Measurements from ENCODE around the gene C2orf68.
"Not testable (repeated sequence)": the region's sequence is repeated elsewhere in the genome, so short reads cannot be mapped to it uniquely, and the experiment has no call there.

Gene C2orf68

DNA sequence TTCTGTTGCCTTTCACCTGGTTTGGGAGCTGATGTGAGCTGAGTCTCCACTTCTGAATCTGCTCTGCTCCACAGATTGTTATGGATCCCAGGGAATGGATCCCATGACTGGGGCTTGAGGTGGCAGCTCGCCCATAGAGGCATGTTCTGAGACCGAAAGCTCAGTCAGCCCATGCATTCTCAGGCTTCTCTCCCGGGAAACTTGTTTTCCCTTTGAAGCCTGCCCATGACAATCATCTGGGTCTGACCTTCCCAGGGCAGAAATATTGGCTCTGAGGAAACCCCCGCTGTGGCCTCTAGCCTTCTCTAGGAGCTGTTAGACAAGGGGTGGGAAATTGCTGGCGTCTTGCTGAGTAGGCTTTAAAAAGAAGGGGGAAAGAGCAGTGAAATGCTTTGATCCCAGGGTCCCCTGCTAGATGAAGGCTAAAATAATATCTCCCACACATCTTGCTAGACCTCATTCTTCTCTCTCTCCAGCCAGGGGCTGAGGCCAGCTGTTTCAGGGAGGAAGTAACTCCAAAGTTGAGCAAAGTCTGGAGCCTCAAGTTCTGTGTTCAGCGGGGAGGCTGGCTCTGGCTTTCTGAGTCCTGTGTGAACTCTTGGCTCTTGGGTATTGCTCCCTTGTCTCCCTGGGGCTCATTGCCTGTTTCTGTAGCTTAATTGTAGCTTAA lies 32.5 kb downstream of the C2orf68 start:
- DNase-seq (ENCODE audit: low read depth): no peak

DNA sequence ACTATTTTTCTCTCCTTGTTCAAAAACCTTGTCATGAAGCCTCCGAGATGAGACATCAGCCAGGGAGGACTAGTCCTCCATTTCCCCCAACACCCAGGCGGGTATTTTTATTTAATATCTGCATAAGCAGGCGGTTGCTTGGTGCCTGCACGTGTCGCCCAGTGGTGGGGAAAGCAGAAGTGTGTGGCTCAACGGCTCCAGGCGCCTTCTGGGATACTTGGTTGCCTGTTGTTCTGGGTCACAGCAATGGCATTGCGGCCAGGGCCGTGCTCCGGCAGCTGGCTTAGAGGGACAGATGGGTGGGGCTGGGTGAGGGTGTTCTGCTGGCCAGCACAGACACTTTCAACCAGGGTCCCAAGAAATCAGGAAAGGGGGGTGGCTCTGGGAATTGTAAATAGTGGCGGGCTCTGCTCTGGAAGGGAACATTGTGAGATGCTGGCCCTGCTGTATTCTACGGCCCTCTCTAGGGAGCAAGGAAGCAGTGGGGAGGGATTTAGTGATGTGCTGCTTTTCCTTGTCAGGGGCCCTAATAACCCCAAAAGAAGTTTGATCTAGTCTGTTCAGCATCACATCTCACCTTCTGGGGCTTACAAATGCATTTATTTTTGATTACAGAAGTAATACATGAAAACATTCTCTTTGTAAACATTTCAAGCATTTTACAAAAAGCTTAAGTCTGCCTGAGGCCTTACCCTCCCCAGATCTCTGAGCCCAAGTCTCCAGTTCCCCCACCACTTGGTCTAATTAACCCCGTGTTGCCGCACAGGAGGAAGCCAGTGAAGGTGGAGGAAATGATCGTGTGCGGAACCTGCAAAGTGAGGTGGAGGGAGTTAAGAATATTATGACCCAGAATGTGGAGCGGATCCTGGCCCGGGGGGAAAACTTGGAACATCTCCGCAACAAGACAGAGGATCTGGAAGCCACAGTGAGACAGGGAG lies 33.4 kb downstream of the C2orf68 start:
- DNase-seq (ENCODE audit: low read depth): no peak

DNA sequence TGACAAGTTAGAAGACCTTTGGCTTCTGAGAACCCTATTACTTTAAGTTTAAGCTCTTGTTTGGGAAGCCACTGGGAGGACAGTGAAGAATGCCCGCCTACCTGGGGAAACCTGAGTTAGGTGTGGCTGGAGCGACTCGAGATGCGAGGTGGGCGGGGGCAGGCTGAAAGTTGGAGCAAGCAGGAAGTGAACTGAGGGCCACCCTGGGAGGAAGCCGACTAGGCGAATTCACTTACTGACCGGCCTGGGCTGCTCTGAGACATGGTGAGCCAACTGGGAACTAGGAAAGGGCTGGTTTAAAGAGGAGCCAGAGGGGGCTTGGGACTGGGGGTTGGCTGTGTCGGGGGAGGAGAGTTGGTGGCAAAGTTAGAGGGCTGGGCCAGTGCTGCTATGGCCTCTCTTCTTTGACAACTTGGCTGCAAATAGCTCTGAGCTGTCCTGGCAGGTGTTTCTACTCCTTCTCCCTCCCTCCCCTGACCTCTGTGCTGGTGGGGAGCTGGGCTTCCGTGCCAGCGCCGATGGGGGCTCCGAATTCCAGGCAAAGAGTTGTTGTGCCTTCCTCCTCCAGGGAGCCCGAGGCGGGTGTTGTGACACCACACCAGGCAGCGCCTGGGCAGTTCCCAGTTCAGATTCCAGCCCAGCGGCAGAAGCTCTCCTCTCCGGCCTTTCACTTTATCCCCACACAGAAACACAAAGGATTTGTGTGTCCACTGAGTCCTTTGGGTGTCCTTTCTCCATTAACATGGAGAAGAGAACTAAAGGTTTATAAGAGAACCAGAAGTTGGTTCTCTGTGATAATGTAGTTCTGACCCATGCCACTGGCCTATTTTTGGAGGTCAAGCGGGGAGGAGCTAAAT lies 34.3 kb downstream of the C2orf68 start, which contains the start of gene VAMP8:
Gene VAMP8, plus strand, starts transcription at position 201 of the 857 bp plus-strand sequence. Its CDS starts 61 bp downstream, at position 262.
- no peak for DNase-seq (ENCODE audit: low read depth)

DNA sequence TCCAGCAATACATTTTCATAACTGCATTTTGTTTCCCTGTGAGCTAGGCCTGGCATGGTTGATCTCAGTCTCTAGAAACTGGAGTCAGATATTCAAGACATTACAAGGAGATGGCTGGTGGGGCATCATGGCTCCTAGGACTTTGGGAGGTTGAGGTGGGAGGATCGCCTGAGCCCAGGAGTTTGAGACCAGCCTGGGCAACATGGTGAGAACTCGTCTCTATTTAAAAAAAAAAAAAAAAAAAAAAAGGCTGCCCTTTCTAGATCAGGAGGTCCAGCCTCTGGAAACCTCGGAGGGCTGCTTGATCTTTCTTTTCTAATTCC lies 34.8 kb downstream of the C2orf68 start:
- no peak for DNase-seq (ENCODE audit: low read depth)

GRCh38 chr2:85575739-85576138 lies 36.1 kb downstream of the C2orf68 start:
- DNase-seq (ENCODE audit: low read depth): no peak

DNA sequence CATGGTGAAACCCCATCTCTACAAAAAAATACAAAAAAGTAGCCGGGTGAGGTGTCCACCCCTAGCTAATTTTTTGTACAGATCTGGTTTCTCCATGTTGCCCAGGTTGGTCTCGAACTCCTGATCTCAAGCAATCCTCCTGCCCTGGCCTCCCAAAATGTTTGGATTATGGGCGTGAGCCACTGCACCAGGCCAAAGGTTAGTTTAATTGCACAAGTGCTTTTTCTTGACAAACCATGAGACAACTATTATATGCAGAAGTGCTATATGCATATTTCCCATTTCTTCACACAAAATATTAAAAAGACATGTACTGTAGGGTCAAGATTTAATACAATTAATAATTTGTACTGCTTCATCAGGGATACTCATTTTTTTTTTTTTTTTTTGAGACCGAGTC lies 45.6 kb downstream of the C2orf68 start:
- no peak for DNase-seq (ENCODE audit: low read depth)

GRCh38 chr2:85564144-85564563 lies 47.7 kb downstream of the C2orf68 start:
- no peak for DNase-seq (ENCODE audit: low read depth)

DNA sequence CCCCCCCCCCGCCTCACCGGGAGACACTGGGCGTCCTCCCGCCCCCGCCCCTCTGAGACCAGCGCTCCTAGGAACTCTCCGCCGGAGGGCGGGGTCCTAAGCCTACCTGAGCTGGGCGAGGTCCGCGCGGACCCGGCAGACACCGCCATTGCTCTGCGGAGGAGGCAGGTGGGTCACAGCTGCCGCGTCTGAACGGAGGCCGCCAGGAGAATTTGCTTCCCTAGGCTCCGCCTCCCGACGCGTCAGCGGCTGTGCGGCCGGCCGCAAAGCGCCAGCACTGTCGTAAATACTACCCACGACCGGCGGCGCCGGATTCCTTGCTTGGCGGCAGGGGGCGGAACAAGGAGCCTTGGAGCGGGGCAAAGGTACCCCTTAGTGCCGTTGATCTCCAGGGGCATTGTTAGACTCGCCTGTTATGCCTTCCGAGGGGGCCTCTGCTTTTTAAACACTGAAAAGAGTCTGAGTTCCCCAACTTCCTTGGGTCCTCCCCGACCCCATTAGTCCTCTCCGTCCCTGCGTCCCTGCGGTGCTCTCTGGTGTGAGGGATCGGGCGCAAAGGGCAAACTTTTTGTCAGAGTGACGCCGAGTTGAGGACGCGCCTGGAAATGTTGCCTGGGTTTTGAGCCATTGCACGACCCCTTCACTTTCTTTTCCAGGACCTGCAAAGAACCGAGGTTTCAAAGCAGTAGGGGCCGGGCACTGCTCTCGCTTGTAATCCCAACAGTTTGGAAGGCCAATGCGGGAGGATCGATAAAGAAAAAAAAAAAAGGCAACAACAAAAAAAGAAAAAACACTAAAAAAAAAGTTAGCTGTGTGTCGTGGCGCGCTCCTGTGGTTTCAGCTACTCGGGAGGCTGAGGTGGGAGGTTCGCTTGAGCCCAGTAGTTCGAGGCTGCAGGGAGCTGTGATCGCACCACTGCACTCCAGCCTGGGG lies 50.3 kb downstream of the C2orf68 start, which contains the start of gene GGCX:
Gene GGCX, minus strand, starts transcription at position 214 of the 933 bp plus-strand sequence. Its CDS starts 65 bp downstream, at position 149.
- no peak for DNase-seq (ENCODE audit: low read depth)

GRCh38 chr2:85560812-85561279 lies 51.0 kb downstream of the C2orf68 start:
- no peak for DNase-seq (ENCODE audit: low read depth)

GRCh38 chr2:85560403-85560726 lies 51.5 kb downstream of the C2orf68 start:
- not testable (repeated sequence) for DNase-seq (ENCODE audit: low read depth)

GRCh38 chr2:85558160-85558559 lies 53.7 kb downstream of the C2orf68 start:
- no peak for DNase-seq (ENCODE audit: low read depth)

GRCh38 chr2:85557130-85557529 lies 54.7 kb downstream of the C2orf68 start:
- DNase-seq (ENCODE audit: low read depth): no peak
